NCI-H748 (cell line): ENCODE measurements around the gene RALBP1.
"Not testable (repeated sequence)": the region's sequence is repeated elsewhere in the genome, so short reads cannot be mapped to it uniquely, and the experiment has no call there.

Source experiments
- DNase-seq: peaks from one replicate; lab custom pipeline; 2025; ENCODE audit not compliant: unreplicated experiment; lab: John Stamatoyannopoulos, UW

Gene RALBP1

GRCh38 chr18:9454061-9454703 is 21.1 kb upstream of the RALBP1 start:
- DNase-seq: no peak

GRCh38 chr18:9455718-9456511 is 19.4 kb upstream of the RALBP1 start:
- no peak for DNase-seq

GRCh38 chr18:9466127-9466526 is 9.2 kb upstream of the RALBP1 start:
- no peak for DNase-seq

- no peak for DNase-seq
Measured at GRCh38 chr18:9466846-9467245, 8.5 kb upstream of the RALBP1 start.

- no peak for DNase-seq
Measured at GRCh38 chr18:9468998-9469397, 6.3 kb upstream of the RALBP1 start.

- DNase-seq: no peak
Measured at GRCh38 chr18:9469685-9470084, 5.6 kb upstream of the RALBP1 start.

- DNase-seq: peak; percentile 94
Measured at GRCh38 chr18:9474108-9474982, 968 bp upstream of the RALBP1 start.

GRCh38 chr18:9475643-9476591 is 604 bp downstream of the RALBP1 start:
- peak; percentile 44 for DNase-seq

- DNase-seq: not testable (repeated sequence)
Measured at GRCh38 chr18:9476949-9477348, 1.6 kb downstream of the RALBP1 start.

GRCh38 chr18:9477509-9477908 is 2.2 kb downstream of the RALBP1 start:
- DNase-seq: no peak

GRCh38 chr18:9478545-9478944 is 3.2 kb downstream of the RALBP1 start:
- DNase-seq: no peak

- DNase-seq: no peak
Measured at GRCh38 chr18:9482790-9483189, 7.5 kb downstream of the RALBP1 start.

GRCh38 chr18:9483526-9483925 is 8.2 kb downstream of the RALBP1 start:
- no peak for DNase-seq

- DNase-seq: not testable (repeated sequence)
Measured at GRCh38 chr18:9484856-9485255, 9.5 kb downstream of the RALBP1 start.

- DNase-seq: no peak
Measured at GRCh38 chr18:9488538-9488937, 13.2 kb downstream of the RALBP1 start.

GRCh38 chr18:9494778-9495331 is 19.5 kb downstream of the RALBP1 start:
- DNase-seq: no peak

- no peak for DNase-seq
Measured at GRCh38 chr18:9495465-9495864, 20.2 kb downstream of the RALBP1 start.

- no peak for DNase-seq
Measured at GRCh38 chr18:9495916-9496705, 20.8 kb downstream of the RALBP1 start.

- peak; percentile 39 for DNase-seq
Measured at GRCh38 chr18:9506046-9506792, 30.9 kb downstream of the RALBP1 start.
